ENCODE measurements around the gene RAB7B. TPM values are rescaled to one million over a fixed set of nuclear protein-coding genes. Genes with fewer than 3 reads are reported as not detected.

RAB7B gene
- total and polyA plus RNA-seq, 2 of the 13 experiments (the other 11 are each of a cell fraction or from before 2014, with no cell fraction given), result 0.05 to 0.46 TPM

DNA sequence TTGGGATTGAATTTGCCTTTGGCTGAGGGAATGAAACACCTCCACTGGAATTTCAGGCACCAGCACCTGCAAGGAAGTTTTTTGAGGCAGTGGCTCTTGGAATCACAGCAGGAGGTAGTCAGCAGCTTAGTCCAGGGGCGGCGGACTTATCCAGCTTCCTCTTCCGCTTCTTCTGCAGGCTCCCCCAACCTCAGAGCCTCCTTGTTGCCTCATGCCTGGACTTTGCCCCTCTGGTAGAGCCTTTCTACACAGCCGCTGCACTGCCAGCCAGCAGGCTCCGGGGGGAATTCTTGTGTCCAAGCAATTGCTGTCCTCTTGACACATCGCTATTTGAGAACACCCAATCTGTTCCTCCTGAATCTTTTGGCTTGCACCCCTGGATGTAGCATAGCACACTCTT is 45.4 kb upstream of the RAB7B start (continued):
- TF ChIP-seq, protein P1, sequence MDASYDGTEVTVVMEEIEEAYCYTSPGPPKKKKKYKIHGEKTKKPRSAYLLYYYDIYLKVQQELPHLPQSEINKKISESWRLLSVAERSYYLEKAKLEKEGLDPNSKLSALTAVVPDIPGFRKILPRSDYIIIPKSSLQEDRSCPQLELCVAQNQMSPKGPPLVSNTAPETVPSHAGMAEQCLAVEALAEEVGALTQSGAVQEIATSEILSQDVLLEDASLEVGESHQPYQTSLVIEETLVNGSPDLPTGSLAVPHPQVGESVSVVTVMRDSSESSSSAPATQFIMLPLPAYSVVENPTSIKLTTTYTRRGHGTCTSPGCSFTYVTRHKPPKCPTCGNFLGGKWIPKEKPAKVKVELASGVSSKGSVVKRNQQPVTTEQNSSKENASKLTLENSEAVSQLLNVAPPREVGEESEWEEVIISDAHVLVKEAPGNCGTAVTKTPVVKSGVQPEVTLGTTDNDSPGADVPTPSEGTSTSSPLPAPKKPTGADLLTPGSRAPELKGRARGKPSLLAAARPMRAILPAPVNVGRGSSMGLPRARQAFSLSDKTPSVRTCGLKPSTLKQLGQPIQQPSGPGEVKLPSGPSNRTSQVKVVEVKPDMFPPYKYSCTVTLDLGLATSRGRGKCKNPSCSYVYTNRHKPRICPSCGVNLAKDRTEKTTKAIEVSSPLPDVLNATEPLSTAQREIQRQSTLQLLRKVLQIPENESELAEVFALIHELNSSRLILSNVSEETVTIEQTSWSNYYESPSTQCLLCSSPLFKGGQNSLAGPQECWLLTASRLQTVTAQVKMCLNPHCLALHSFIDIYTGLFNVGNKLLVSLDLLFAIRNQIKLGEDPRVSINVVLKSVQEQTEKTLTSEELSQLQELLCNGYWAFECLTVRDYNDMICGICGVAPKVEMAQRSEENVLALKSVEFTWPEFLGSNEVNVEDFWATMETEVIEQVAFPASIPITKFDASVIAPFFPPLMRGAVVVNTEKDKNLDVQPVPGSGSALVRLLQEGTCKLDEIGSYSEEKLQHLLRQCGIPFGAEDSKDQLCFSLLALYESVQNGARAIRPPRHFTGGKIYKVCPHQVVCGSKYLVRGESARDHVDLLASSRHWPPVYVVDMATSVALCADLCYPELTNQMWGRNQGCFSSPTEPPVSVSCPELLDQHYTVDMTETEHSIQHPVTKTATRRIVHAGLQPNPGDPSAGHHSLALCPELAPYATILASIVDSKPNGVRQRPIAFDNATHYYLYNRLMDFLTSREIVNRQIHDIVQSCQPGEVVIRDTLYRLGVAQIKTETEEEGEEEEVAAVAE (CRISPR knock-in tag; IDR thresholded peaks at IDR 0.05; ENCODE audit: borderline replicate concordance), result no peak
- TF ChIP-seq ZNF569 (CRISPR knock-in tag; IDR thresholded peaks at IDR 0.05; ENCODE audit: borderline replicate concordance), result no peak
- 0 out of 2 replicates have a peak, but pooled peaks have one; percentile 20 for TF ChIP-seq ARNTL (CRISPR knock-in tag; IDR thresholded peaks at IDR 0.05)
- no peak; the same call in 1 of the 2 replicates for TF ChIP-seq RAD21 (CRISPR knock-in tag; IDR thresholded peaks at IDR 0.05)
- TF ChIP-seq, protein P2, sequence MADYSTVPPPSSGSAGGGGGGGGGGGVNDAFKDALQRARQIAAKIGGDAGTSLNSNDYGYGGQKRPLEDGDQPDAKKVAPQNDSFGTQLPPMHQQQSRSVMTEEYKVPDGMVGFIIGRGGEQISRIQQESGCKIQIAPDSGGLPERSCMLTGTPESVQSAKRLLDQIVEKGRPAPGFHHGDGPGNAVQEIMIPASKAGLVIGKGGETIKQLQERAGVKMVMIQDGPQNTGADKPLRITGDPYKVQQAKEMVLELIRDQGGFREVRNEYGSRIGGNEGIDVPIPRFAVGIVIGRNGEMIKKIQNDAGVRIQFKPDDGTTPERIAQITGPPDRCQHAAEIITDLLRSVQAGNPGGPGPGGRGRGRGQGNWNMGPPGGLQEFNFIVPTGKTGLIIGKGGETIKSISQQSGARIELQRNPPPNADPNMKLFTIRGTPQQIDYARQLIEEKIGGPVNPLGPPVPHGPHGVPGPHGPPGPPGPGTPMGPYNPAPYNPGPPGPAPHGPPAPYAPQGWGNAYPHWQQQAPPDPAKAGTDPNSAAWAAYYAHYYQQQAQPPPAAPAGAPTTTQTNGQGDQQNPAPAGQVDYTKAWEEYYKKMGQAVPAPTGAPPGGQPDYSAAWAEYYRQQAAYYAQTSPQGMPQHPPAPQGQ (CRISPR knock-in tag; IDR thresholded peaks at IDR 0.05; ENCODE audit: borderline replicate concordance), result no peak
- no peak for TF ChIP-seq HOXD1 (CRISPR knock-in tag; IDR thresholded peaks at IDR 0.05)
- TF ChIP-seq ATF7-NPFF (CRISPR knock-in tag; IDR thresholded peaks at IDR 0.05; ENCODE audit: low read depth), result no peak
- TF ChIP-seq HOXA5 (CRISPR knock-in tag; IDR thresholded peaks at IDR 0.05), result peak; percentile 55; the same call in 1 of the 2 replicates
- TF ChIP-seq ETV5 (CRISPR knock-in tag; IDR thresholded peaks at IDR 0.05; ENCODE audit: borderline replicate concordance), result peak; percentile 60; the same call in 1 of the 2 replicates
- no peak for TF ChIP-seq JUNB (CRISPR knock-in tag; IDR thresholded peaks at IDR 0.05; ENCODE audit: borderline replicate concordance)
- TF ChIP-seq ZNF770 (CRISPR knock-in tag; IDR thresholded peaks at IDR 0.05), result no peak
- TF ChIP-seq SALL2 (CRISPR knock-in tag; IDR thresholded peaks at IDR 0.05), result no peak
- TF ChIP-seq ZNF564 (CRISPR knock-in tag; IDR thresholded peaks at IDR 0.05), result no peak
- TF ChIP-seq, protein P3, sequence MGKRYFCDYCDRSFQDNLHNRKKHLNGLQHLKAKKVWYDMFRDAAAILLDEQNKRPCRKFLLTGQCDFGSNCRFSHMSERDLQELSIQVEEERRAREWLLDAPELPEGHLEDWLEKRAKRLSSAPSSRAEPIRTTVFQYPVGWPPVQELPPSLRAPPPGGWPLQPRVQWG (CRISPR knock-in tag; IDR thresholded peaks at IDR 0.05; ENCODE audit: borderline replicate concordance, low read depth), result no peak
- TF ChIP-seq FOXK2 (IDR thresholded peaks at IDR 0.05), result no peak
- TF ChIP-seq, protein P4, sequence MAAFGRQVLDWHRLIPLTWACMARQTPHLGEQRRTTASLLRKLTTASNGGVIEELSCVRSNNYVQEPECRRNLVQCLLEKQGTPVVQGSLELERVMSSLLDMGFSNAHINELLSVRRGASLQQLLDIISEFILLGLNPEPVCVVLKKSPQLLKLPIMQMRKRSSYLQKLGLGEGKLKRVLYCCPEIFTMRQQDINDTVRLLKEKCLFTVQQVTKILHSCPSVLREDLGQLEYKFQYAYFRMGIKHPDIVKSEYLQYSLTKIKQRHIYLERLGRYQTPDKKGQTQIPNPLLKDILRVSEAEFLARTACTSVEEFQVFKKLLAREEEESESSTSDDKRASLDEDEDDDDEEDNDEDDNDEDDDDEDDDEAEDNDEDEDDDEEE (CRISPR knock-in tag; IDR thresholded peaks at IDR 0.05), result no peak
- TF ChIP-seq, protein P5, sequence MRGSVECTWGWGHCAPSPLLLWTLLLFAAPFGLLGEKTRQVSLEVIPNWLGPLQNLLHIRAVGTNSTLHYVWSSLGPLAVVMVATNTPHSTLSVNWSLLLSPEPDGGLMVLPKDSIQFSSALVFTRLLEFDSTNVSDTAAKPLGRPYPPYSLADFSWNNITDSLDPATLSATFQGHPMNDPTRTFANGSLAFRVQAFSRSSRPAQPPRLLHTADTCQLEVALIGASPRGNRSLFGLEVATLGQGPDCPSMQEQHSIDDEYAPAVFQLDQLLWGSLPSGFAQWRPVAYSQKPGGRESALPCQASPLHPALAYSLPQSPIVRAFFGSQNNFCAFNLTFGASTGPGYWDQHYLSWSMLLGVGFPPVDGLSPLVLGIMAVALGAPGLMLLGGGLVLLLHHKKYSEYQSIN (CRISPR knock-in tag; IDR thresholded peaks at IDR 0.05; ENCODE audit: borderline replicate concordance), result no peak
- TF ChIP-seq NFKB2 (CRISPR knock-in tag; IDR thresholded peaks at IDR 0.05; ENCODE audit: borderline replicate concordance), result no peak
- no peak for TF ChIP-seq ZNF660 (CRISPR knock-in tag; IDR thresholded peaks at IDR 0.05; ENCODE audit: borderline replicate concordance, low read depth)
